Islet precursor cell (in vitro differentiated cells): ENCODE data around the gene UBAC2.
"Not testable (repeated sequence)": the region's sequence is repeated elsewhere in the genome, so short reads cannot be mapped to it uniquely, and the experiment has no call there.

Experiments used
- DNase-seq: peaks from one replicate; pipeline ENCODE4 v3.0.0-alpha.2; 2018

UBAC2 gene

DNA sequence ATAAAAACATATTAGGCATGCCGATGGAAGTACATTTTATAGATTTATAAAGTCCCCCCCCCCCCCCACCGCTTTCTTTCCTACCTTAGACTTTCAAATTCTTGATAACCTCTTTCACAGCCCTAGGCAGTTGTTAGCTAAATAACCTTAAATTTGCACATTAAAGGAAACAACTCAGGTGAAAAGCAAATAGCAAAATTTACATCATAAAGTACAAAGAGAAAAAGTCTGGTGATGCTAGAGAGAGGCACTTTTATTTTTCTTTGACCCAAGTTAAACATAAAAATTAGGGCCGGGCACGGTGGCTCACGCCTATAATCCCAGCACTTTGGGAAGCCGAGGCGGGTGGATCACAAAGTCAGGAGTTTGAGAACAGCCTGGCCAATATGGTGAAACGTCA, 15.0 kb upstream of the UBAC2 start:
- no peak for DNase-seq

DNA sequence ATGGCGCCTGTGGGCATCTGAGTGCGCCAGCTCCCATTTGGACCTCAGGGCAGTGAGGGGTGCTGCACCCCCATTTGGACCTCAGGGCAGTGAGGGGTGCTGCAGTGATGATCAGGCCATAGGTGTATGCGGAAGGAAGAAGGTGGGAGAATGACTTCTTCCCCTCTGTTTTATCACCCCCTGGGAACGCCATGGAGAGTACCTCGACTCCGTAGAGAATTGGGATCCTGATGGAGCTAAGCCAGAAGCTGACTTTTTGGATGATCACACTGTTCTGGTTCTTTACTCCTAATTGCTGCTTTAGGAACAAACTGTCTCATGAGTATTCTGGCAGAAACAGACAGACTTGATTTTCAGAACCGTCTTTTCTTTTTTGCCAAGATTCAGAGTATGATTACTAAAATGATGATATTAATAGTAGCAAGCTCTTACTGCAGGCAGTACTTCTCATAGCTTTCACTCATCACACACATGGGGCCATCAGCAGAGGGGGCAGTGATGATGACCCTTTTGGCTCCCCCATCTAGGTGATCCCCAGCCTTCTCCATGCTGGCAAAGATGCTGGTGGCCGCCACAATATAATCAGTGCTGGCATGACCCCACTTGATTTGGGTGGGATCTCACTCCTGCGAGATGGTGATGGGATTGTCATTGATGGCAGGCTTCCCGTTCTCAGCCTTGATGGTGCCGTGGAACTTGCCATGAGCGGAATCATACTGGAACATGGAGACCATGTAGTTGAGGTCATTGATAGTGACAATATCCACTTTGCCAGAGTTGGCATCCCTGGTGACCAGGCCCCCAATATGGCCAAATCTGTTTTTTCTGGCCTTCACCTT, 10.3 kb upstream of the UBAC2 start:
- no peak for DNase-seq

DNA sequence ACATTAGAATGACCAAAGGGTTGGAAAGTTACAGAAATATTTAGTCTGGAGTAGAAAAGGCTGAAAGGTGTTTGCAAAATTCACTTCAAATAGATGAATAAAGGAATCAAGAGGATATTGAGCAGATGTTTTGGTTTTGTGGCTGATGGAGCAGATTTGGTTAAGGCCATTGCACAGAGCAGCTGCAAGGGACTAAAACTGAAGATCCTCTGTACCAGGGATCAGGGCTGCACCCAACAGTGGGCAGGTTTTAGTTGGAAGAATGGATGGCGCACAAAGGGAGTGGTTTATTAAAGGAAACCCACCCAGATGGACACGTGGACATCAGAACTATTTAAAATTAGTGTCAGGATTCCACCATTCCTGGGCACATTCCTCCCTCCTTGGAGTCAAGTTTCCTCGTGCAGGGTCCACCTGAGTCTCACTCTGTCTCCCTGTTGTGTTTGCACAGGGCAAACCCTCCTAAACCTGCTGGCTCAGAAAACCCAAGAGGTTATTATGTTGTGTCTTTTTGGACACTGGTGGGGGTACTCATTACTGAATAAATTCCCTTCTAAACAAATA, 9.2 kb upstream of the UBAC2 start:
- DNase-seq: no peak

DNA sequence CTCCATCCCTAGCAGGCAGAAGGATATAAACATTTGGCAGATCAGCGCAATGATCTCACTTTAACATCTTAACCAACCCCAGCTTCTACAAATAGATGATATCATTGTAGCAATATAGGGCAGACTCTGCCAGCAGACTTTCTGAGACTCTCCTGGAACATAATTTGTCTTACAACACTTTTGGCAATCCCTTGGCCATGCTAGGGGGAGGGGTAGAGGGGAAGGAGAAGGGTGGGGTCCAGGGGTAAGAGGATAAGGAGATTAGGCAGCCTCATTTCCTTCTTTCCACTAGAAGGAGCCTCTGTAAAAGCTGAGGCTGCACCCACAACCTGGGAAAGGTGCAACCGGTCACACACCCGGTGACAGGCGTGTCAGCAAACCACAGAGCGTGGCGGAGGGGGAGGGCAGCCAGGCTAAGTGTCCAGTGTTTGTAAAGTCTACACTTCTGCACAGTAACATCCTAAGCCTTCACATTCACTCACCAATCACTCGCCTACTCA, 8.7 kb upstream of the UBAC2 start:
- no peak for DNase-seq

DNA sequence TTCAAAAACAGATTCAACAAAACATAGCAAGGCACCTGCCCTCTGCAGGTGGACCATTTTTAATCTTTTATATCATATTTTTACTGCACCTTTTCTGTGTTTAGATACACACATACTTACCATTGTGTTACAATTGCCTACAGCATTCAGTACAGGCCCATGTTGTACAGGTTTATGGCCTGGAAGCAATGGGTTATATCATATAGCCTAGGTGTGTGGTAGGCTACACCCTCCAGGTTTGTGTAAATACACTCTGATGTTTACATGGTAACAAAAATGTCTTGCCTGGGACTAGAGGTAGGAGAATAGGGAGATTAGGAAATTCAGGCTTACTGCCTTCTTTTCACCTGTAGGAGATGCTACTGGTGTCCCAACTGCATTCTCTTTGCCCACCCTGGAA, 8.2 kb upstream of the UBAC2 start:
- DNase-seq: no peak

DNA sequence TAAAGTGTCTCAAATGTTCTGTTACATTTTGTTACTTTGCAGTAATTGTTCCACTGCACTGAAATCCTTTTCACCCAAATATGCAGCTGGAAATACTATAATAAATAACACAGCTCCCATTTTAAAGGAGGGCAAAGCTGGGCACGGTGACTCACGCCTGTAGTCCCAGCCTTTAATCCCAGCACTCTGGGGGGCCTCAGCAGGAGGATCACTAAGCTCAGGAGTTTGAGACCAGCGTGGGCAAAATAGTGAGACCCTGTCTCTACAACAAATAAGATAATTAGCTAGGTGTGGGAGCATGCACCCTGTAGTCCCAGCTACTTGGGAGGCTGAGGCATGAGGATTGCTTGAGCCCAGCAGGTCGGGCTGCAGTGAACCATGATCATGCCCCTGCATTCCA, 7.5 kb upstream of the UBAC2 start:
- DNase-seq: no peak

DNA sequence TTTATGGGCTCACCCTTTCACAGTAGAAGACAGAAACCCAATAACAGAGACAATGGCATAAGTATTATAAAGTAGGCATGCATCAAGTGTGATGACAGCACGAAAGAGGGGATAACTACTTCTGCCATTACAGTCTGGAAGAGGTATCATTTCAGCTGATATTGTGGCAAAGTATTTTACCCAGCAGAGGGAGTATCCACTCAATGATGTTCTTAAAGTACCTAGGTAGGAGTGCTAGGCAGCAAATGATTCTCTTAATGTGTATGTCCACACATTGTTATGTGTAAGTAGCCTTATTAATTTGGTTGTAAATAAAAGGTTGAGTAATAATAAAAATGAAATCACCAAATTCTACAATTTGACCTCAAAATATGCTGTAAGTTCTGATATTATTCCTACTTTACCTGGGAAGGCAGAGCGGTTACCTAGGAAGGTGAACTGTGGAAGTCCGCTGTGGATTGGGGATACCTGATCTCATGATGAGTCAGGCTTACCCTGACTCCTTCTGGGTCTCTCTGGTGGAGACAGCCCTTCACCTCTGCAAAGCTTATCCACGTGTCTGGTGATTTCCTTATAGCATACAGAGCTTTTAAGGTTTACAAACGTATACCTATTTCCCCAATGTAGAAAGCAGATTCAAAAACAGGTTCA, 4.1 kb upstream of the UBAC2 start:
- DNase-seq: no peak

DNA sequence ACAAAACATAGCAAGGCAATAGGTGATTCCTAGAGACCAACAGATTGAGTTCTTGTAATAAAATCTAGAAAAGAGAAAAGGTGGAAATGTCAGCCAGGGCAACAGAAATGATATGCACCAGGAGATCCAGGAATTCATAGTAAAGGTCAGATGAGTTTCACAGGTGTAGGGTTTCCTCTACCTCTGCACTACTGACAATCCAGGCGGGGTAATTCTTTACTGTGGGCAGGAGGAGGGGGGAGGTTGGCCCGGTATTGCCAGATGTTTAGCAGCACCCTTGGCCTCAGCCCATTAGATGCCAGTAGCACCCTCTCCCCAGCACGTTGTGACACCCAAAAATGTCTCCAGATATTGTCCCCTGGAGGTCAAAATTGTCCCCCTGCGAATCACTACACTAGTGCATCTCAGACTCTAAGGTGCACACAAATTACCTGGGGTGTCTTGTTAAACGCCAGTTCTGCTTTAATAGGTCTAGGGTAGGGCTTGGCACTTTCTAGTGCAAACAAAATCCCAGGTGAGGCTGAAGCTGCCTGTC, 3.5 kb upstream of the UBAC2 start:
- DNase-seq: no peak

DNA sequence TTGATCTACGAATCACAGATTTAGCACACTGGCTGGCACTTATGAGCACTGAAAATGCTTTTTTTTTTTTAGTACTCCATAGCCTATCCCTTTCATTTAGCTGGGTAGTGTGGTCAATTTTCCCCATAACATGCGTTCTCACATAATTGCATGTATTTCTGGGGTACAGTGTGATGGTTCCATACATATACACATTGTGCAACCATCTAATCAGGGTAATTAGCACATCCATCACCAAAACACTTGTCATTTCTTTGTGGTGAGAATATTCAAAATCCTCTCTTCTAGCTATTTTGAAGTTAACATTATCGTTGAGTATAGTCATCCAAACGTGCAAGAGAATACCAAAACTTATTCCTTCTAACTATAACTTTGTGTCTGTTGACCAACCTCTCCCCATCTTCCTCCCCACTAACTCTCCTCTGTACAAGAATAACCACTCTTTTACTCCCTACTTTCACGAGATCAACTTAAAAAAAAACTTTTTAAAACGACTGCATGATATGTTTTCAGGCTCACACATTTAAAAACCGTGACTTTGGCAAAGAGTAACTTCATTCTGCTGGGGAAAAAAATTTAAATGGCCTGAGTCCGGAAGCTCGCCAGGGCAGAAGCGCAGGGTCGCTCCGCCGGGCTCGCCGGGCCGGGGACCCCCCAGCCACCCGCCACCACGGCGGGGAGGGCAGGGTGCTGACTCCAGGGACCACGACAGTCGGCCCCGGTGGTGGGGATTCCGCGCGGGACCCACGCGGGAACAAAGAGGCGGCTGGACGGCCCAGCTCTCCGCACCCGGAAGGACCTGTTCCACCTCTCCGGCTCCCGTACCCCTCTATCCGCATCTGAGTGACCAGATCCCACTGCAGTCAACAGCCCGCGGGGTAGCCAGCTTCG, 868 bp upstream of the UBAC2 start:
- DNase-seq: no peak

DNA sequence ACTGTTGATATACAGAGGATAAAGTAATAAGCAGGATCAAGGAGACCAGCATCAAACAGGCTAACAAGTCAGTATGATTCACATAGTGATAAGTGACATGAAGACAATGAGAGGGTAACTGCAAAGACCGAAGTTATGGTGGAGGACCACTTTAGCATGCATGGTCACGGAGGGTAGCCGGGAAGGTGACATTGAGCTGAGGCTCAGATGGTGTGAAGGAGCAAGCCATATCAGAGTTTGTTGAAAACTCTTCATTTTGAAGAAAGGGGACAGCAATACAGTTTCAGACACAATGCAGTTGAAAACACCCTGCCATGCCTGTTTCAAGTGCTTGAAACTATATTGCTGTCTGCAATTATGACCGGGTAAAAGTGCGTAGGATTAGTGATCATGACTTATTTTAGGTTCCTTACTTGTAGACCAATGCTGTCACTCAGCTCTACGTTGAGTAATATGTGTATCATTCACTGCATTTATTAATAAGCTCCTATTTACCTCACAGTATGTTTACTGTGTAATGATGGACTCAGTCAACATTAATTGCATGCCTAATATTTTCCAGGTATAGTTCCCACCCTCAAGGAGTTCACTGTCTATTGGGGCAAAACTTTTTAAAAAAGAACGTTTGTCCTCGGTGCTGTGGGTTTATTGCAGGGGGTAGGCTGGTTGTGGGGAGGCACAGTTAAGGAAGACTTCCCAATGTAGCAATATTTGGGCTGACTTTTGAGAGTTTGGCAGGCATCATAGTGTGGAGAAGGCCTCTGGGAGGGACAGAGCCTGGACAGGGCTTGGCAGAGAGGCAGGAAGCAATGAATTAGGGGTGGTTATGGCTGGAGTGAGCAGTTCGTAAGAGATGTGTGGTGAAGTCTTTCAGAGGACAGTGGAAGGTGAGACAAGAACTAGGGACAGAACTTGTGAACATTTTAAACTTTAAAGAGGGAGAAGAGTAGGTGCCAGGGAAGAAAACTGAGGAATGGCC, 3.2 kb downstream of the UBAC2 start:
- no peak for DNase-seq

DNA sequence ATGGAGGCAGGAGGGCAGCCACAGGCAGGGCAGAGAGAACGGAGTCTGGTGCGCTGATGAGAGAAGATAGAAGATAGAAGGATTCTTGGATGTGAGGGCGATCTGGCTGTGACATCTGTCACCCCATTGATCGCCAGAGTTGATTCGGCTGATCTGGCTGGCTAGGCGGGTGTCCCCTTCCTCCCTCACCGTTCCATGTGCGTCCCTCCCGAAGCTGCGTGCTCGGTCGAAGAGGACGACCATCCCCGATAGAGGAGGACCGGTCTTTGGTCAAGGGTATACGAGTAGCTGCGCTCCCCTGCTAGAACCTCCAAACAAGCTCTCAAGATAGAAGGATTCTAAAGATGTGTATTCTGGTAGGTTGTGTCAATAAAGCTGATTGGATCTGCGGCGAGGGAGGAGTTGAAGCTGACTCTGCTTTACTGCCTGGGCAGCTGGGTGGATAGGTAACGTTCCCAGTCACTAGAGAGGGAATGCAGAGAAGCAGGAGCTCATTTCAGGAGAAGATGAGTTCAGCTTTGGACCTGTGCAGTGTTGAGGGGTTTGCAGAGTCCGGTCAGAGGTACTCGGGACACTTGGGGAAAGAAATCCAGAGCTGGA, 5.1 kb downstream of the UBAC2 start:
- no peak for DNase-seq

DNA sequence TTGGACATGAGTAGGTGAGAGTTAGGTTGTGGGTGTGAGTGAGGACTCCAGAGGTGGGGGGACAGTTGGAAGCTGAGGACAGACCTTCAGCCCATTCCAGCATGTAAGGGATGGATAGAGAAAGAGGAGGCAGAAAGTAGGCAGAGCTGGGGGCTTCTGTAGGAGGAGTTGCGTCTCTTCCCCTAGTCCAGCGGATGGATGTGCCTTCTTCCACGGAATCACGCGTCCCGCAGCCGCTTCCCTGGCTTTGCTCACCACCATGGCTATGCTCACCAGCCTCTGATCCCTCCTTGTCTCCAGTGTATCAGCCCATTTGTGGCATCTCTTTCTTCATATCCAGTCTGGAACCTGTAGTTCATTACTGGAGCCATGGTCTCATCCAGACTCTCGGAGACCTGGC, 5.6 kb downstream of the UBAC2 start:
- no peak for DNase-seq

DNA sequence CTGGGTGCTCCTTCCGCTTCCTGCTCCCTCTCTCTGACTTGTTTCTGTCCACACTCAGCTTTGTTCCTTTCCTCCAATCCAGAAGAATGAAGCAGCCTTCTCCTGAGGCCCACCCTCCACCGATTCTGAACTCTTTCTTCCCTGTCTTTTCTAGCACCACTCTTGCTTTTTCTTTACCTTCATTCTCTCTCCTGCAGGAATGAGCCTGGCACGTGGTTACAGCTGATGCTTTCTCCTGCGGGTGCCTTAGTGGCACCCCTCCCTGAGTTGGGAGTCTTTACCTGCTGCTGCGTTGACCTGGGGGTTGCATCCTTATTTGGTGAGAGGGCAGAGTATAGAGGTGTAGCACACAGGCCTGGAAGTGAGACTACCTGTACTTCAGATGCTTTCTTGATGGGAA, 6.2 kb downstream of the UBAC2 start:
- no peak for DNase-seq

DNA sequence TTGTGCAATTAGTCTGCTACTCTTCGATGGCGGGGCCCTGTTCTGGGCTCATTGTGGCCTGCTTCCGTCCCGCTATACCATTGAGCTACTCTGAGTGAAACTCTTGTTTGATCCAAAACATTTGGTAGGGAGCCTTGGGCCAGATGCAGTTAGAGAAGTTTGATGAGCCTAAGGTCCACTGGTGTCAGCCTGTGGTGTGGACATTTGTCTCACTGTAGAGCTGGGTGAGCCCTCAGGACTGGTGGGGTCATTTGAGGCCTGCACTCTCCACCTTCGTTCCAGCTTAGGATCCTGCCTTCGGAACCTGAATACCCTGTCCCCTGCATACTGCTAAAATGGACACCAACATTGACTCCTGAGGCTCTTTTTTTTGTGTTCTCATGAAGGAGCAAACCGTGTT, 6.9 kb downstream of the UBAC2 start:
- no peak for DNase-seq

DNA sequence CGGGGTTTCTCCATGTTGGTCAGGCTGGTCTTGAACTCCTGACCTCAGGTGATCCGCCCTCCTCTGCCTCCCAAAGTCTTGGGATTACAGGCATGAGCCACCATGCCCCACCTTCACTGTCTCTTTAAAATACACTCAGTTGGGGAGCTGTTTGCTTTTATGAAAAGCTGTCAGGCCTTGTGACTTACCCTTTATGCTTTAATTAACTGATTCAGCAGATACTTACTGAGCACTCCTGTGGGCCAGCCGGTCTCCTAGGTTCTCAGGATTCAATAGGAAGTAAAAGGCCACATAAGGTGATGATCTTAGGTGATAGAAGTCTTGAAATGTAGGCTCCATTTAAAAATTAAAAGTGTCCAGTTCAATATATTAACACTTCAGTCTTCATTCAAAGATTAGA, 7.5 kb downstream of the UBAC2 start:
- DNase-seq: no peak

DNA sequence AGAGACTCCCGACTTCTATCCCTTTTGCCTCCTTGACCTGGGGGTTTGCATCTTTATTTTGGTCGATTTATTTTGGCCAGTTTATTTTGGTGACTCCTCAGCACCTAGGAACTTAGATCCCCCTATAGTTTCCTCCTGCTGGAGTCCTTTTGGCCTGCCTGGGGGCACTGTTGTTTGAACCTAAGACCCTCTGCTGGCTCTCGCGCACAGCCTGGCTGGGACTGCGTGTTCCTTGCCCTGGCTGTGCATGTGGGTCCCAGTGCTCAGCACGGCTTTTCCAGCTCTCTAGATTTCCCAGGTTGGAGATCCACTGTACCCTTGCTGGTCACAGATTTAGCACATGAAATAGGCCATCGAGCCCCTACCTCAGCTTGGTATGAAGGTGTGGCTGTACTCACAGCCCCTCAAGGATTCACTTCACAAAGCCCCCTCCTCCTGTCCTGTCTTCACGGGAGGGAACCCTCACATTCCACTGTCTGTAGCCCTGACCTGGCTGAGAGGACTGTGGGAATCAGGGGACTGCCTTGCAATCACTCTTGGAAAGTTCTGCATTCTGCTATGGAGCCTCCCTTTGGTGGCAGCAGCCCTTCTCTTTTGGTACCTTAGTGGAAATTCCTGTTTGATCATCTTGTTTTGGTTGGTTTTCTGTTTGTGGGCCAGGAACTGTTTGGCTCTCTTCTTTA, 8.3 kb downstream of the UBAC2 start:
- DNase-seq: no peak

DNA sequence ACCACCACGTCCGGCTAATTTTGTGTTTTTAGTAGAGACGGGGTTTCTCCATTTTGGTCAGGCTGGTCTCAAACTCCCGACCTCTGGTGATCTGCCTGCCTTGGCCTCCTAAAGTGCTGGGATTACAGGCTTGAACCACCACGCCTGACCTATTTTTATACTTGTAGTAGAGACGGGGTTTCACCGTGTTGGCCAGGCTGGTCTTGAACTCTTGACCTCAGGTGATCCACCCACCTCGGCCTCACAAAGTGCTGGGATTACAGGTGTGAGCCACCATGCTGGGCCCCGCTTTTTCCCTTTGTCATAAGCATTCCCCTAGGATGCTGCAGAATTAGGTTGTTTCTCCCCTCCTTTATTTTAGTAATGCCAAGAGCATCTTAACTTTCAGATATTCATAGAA, 10.0 kb downstream of the UBAC2 start:
- DNase-seq: not testable (repeated sequence)

DNA sequence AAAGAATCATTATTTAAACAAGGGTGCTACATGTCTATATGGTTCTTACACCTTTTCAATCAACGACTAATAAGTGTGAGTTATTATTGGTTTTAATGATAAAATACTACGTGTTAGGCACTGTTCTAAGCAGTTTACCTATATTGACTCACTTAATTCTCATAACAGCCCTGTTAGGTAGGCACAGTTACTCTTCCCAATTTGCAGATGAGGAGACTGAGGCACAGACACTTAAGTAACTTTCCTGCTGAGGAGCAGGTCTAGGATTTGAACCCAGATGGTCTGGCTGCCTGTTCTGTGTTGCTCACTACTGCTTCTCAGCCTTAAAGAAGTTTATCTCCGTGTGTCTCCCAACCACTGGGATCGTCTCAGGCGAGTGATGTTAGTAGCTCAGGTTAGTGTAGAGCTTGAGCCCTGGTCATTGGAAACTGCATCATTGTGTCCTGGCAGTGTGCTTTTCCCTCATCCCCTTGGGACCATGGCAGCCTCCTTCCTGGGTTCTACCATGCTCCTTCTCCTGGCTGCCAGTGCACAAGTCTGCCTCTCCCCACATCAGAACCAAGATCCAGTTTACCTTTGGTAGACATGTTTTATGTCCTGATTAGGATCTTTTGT, 10.9 kb downstream of the UBAC2 start:
- no peak for DNase-seq

DNA sequence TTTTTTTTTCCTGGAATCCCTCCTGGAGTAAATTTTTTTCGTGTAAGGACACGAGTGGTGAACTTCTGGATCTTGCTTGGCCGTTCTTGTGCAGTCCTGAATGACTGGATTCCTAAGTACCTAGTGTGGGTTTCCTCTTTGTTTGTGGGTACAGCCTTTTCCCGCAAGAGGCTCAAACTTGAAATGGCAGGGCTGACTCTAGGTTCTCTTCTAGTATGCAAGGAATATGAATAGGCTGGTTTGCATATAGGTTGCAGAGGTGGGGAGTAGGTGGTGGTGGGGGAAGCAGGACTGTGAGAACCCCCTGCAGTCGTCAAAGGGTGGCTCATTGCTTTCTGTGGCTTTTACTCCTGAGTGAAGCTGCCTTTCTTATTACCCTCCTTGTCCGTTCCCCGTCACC, 13.6 kb downstream of the UBAC2 start:
- DNase-seq: no peak

DNA sequence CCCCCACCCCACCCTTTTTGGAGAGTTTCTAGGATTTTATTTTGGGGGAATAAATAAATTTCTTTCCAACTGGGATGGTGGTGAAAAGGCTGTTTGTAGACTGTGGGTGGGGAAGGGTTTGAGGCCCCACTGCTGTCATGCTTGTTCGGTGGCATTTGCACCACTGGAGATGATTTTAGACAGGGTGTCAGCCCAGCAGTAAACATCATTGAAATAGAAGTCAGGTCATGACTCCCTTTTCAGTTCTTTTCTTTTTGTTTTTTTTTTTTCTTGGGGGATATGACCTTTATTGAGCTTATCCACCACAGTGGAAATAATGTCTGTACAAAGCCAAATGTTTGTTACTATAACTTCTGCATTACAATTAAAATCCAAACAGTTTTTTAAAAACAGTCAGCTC, 14.1 kb downstream of the UBAC2 start:
- no peak for DNase-seq
